ENCODE measurements around the gene SRGAP2B.
"Not testable (repeated sequence)": the region's sequence is repeated elsewhere in the genome, so short reads cannot be mapped to it uniquely, and the experiment has no call there.

Gene SRGAP2B

GRCh38 chr1:145041519-145041918, 53.6 kb downstream of the SRGAP2B start:
- DNase-seq, result not testable (repeated sequence)

GRCh38 chr1:145036019-145036418, 59.1 kb downstream of the SRGAP2B start:
- DNase-seq, result not testable (repeated sequence)

GRCh38 chr1:145033523-145033922, 61.6 kb downstream of the SRGAP2B start:
- DNase-seq, result not testable (repeated sequence)

- DNase-seq, result not testable (repeated sequence)
Measured at GRCh38 chr1:145027251-145027650, 67.9 kb downstream of the SRGAP2B start.

- not testable (repeated sequence) for DNase-seq
Measured at GRCh38 chr1:145025286-145025685, 69.8 kb downstream of the SRGAP2B start.

GRCh38 chr1:145022259-145022658, 72.9 kb downstream of the SRGAP2B start:
- peak; percentile 55 for DNase-seq

- not testable (repeated sequence) for DNase-seq
Measured at GRCh38 chr1:145021749-145022148, 73.4 kb downstream of the SRGAP2B start.

GRCh38 chr1:145019709-145020108, 75.4 kb downstream of the SRGAP2B start:
- not testable (repeated sequence) for DNase-seq

- DNase-seq, result not testable (repeated sequence)
Measured at GRCh38 chr1:145017725-145018124, 77.4 kb downstream of the SRGAP2B start.

GRCh38 chr1:145016492-145016862, 78.7 kb downstream of the SRGAP2B start:
- DNase-seq, result not testable (repeated sequence)

GRCh38 chr1:145015744-145016491, 79.2 kb downstream of the SRGAP2B start:
- not testable (repeated sequence) for DNase-seq

GRCh38 chr1:145013353-145013752, 81.8 kb downstream of the SRGAP2B start:
- not testable (repeated sequence) for DNase-seq

GRCh38 chr1:145011811-145012210, 83.3 kb downstream of the SRGAP2B start:
- DNase-seq, result not testable (repeated sequence)

GRCh38 chr1:145010580-145010979, 84.5 kb downstream of the SRGAP2B start:
- not testable (repeated sequence) for DNase-seq

- DNase-seq, result not testable (repeated sequence)
Measured at GRCh38 chr1:145009928-145010327, 85.2 kb downstream of the SRGAP2B start.

GRCh38 chr1:145008388-145008787, 86.7 kb downstream of the SRGAP2B start:
- DNase-seq, result not testable (repeated sequence)

- DNase-seq, result not testable (repeated sequence)
Measured at GRCh38 chr1:145005142-145005541, 90.0 kb downstream of the SRGAP2B start.

GRCh38 chr1:145001381-145001780, 93.7 kb downstream of the SRGAP2B start:
- DNase-seq, result not testable (repeated sequence)

GRCh38 chr1:145000743-145001326, 94.3 kb downstream of the SRGAP2B start:
- not testable (repeated sequence) for DNase-seq

GRCh38 chr1:145000074-145000742, 94.9 kb downstream of the SRGAP2B start:
- not testable (repeated sequence) for DNase-seq

GRCh38 chr1:144998981-144999273, 96.2 kb downstream of the SRGAP2B start:
- not testable (repeated sequence) for DNase-seq

- DNase-seq, result not testable (repeated sequence)
Measured at GRCh38 chr1:144998134-144998980, 96.8 kb downstream of the SRGAP2B start.
